Thoracic aorta (tissue), 2 donors: ENCODE data around the gene ATR. TPM values are rescaled to one million over a fixed set of nuclear protein-coding genes. Genes with fewer than 3 reads are reported as not detected.
"Not testable (repeated sequence)": the region's sequence is repeated elsewhere in the genome, so short reads cannot be mapped to it uniquely, and the experiment has no call there.

ENCODE experiments used
- ATAC-seq: fragments of 150-250 bp; one replicate; pipeline ENCODE4 v1.8.0; 2017; ENCODE audit warnings: low read depth; ENCODE audit not compliant: insufficient number of reproducible peaks, low FRiP score
- DNase-seq: peaks from one replicate; pipeline ENCODE4 v3.0.0-alpha.2; 2020; ENCODE audit warnings: low spot score
- H3K27ac ChIP-seq, 2 donors: fragments of 200-600 bp; sonication (generic); 1 replicate in 1 of 2; 2 replicates in 1 of 2; pipeline ENCODE4 v1.5.1; 2016; ENCODE audit warnings: mild to moderate bottlenecking in 2 of 2, moderate library complexity in 2 of 2
- H3K27me3 ChIP-seq: fragments of 200-600 bp; sonication (generic); replicated peaks from 2 replicates; pipeline ENCODE4 v1.6.0; 2016; ENCODE audit warnings: mild to moderate bottlenecking; ENCODE audit not compliant: insufficient read depth
- H3K36me3 ChIP-seq: fragments of 200-600 bp; sonication (generic); one replicate; pipeline ENCODE4 v1.5.1; 2016
- H3K4me1 ChIP-seq, 2 donors: fragments of 200-600 bp; sonication (generic); 1 replicate in 1 of 2; 2 replicates in 1 of 2; pipeline versions ENCODE4 v1.5.1 to v1.6.0; 2016; ENCODE audit warnings: low read depth in 2 of 2, mild to moderate bottlenecking in 1 of 2; ENCODE audit not compliant: control insufficient read depth in 1 of 2
- H3K4me3 ChIP-seq: fragments of 200-600 bp; sonication (generic); 2 replicates; pipeline ENCODE4 v1.5.1; 2016; ENCODE audit warnings: mild to moderate bottlenecking
- H3K9me3 ChIP-seq: fragments of 200-600 bp; sonication (generic); 2 replicates; pipeline ENCODE4 v1.5.1; 2016
- CTCF ChIP-seq: fragments of 200-600 bp; sonication (generic); IDR thresholded peaks from one replicate; pipeline ENCODE4 v1.5.1; 2019; ENCODE audit warnings: antibody characterized with exemption
- total RNA-seq, 2 donors: library from RNA; depleted of rRNA; stranded (reverse); fragments of >200 nt; gene quantifications; one replicate each; pipeline versions ENCODE4 v1.1.0 to v1.2.3, GENCODE V29; 2016

Gene ATR
- total RNA-seq, 2 donors from 2014 or later: 21.3 to 41.6 TPM

- ATAC-seq (no peak), DNase-seq (no peak)
- no peaks in the 10 kb centered on the region for H3K4me1 ChIP-seq
- peaks cover 6% of the 10 kb centered on the region for H3K36me3 ChIP-seq
- no peaks in the 10 kb centered on the region for H3K9me3 ChIP-seq
- H3K27me3 ChIP-seq: no peaks in the 10 kb centered on the region
- no peak for TF ChIP-seq CTCF
- no peak overlapping the region for H3K27ac ChIP-seq
- H3K4me3 ChIP-seq: no peak overlapping the region
Observed at GRCh38 chr3:142433110-142433509, 145.4 kb downstream of the ATR start.

GRCh38 chr3:142429582-142429981 lies 149.0 kb downstream of the ATR start:
- DNase-seq (no peak), ATAC-seq (no peak)
- Histone ChIP-seq H3K27ac (no peak overlapping the region), H3K27me3 (no peaks in the 10 kb centered on the region), H3K36me3 (peaks cover 6% of the 10 kb centered on the region), H3K9me3 (no peaks in the 10 kb centered on the region), H3K4me3 (no peak overlapping the region), H3K4me1 (no peaks in the 10 kb centered on the region)
- TF ChIP-seq CTCF: no peak

- no peak for TF ChIP-seq CTCF
Observed at GRCh38 chr3:142424754-142425153, 153.8 kb downstream of the ATR start.

DNA sequence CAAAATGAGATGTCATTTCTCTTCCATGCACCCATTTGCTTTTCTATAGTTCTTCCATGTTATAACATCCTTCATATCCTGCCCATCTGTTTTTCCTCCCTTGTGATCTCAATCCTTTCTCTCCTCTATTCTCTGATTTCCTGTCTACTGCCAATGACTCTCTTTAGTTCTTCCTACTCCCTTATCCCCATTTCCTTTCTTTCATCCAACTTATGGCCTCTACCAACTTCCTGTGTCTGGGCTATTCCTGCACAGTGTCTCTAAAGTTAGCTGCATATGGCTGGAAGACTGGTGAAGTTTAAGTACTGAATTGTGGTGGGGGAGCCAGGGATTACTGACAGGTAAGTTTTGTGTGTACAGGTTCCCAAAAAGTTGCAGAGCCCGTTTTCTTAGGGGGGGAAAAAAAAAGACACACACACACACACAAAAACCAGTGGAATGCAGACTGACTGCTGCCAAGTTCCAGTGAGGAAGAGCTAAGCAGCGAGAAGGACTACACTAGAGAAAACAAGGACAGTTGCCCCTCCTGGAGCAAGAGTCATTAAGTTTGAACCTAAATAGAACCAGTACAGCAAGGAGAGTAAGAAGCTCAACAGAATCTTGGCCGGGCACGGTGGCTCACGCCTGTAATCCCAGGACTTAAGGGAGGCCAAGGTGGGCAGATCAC lies 159.5 kb downstream of the ATR start:
- TF ChIP-seq CTCF: no peak
- H3K4me3 ChIP-seq: no peak overlapping the region
- peaks cover 45% of the 10 kb centered on the region for H3K36me3 ChIP-seq
- no peaks in the 10 kb centered on the region for H3K9me3 ChIP-seq
- ATAC-seq (no peak), DNase-seq (no peak)
- no peaks in the 10 kb centered on the region for H3K27me3 ChIP-seq
- H3K27ac ChIP-seq: no peak overlapping the region
- H3K4me1 ChIP-seq: no peaks in the 10 kb centered on the region

More at GRCh38 chr3:142424754-142425153, 153.8 kb downstream of the ATR start:
- Histone ChIP-seq H3K4me3 (no peak overlapping the region), H3K9me3 (no peaks in the 10 kb centered on the region), H3K4me1 (no peaks in the 10 kb centered on the region), H3K27ac (no peak overlapping the region), H3K36me3 (peaks cover 8% of the 10 kb centered on the region), H3K27me3 (no peaks in the 10 kb centered on the region)
- DNase-seq: no peak
- ATAC-seq: no peak

DNA sequence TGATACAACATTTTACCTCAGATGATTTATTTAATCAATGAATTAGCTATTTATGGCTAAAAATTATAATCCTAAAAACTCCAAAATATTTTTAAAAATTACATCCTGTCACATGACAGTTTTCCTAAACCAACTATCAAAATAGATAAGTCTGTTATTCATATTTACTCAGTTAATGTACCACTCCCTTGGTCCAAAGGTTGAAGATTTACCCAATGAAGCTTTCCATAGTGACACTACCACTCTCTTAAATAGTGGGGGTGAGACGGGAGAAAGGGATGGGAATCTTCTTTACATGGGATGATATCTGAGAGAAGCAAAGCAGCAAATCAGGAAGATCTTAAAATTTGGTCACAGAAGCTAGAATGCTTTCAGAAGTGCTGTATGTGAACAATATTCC lies 161.2 kb downstream of the ATR start:
- Histone ChIP-seq H3K27me3 (no peaks in the 10 kb centered on the region), H3K9me3 (no peaks in the 10 kb centered on the region), H3K4me1 (no peaks in the 10 kb centered on the region), H3K4me3 (no peak overlapping the region), H3K36me3 (peaks cover 57% of the 10 kb centered on the region), H3K27ac (no peak overlapping the region)
- no peak for DNase-seq
- ATAC-seq: no peak
- TF ChIP-seq CTCF: no peak

GRCh38 chr3:142400537-142400936 lies 178.0 kb downstream of the ATR start:
- DNase-seq, ATAC-seq, H3K9me3 ChIP-seq, H3K4me3 ChIP-seq, H3K27me3 ChIP-seq, H3K4me1 ChIP-seq, H3K27ac ChIP-seq: not testable (repeated sequence)
- H3K36me3 ChIP-seq: peaks cover 36% of the 10 kb centered on the region
